ENCODE measurements around the gene KRTAP5-5.

KRTAP5-5 gene

DNA sequence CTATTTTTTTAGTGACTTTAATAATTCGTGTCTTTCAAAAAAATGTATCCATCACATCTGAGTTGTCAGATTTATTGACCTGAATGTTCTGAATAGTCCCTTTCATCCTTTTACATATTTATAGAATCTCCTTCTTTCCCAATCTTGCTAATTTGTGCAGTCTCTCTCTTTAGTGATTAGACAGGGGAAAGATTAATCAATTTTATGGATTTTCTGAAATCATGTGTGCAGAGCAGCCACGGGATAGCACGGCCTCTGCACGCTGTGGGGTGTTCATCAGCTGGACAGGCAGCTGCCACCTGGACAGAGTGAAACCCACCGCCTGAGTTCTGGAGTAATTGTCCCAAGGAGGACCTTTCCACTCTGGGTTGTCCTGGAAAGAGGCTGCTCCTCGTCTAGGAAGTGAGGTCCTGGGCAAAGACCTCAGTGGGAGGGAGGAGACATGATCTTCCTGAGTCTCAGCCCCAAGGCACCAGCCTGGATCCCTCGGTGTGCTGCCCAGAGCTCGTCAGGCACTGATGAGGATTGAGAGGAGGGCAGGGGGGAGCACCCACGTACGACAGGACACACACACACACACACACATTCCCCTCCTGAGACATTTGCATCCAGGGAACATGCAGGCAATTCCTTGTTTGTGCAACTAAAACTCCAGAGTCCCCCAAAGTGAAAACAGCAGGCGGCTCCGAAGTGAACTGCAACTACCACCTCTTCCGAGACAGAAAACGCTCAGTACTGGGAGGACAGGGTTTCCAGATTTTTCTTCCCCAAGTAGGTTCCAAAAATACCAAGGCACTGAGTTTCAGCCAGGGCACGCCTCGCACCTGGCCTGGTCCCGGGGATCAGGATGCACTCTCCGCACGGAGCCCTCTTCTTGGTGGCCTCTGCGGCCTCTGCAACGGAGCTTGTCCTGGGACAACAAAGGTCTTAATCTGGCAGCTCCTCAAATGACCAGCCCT lies 44.9 kb downstream of the KRTAP5-5 start:
- DNase-seq (ENCODE audit: low read depth, low spot score): no peak

- DNase-seq (ENCODE audit: low read depth, low spot score): no peak
Observed at GRCh38 chr11:1675536-1676228, 46.1 kb downstream of the KRTAP5-5 start.

DNA sequence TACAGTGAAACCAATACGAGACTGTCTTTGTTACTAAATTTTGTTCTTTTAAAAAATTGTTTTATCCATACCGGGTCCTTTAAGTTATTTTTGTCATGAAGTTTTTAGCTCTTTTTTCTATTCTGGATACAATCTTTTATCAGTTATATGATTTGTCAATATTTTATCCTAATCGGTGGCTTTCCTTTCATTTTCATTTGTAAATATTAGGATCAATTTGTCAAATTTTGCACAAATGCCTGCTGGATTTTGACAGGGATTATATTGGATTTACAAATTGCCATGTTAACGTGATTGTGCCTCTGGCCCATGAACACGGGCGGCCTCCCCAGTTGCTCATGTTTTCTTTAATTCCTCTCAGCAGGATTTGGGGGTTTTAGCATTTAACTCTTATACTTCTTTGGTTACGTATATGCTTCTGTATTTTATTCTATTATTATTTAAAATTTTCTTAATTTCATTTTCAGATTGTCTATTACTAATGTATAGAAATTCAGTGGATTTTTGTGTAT lies 46.7 kb downstream of the KRTAP5-5 start:
- no peak for DNase-seq (ENCODE audit: low read depth, low spot score)

DNA sequence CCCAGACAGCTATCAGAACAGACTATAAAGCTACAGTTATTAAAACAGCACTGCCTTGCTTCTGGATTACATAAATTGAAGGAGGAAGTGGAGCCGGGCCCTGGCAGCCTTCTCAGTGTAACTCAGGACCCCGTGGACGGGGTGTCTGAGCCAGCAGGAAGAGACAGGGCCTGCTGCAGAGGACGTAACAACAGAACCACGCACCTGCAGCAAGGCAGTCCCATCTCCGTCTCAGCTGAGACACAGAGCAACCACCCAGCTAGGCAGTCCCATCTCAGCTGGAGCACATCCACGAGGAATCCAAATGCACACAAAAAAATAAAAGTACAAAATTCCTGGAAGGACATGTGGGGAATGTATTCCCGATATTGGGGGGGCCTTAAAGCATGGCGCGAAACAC lies 50.3 kb downstream of the KRTAP5-5 start:
- DNase-seq (ENCODE audit: low read depth, low spot score): no peak
